Smooth muscle cell (in vitro differentiated cells): ENCODE results near the gene APOA5. TPM values are rescaled to one million over a fixed set of nuclear protein-coding genes. Genes with fewer than 3 reads are reported as not detected.

Source experiments
- DNase-seq: peaks from one replicate; lab custom pipeline; 2025; ENCODE audit not compliant: unreplicated experiment; lab: John Stamatoyannopoulos, UW
- H2AFZ ChIP-seq: fragments of 200-600 bp; sonication (generic); 2 replicates; pipeline ENCODE4 v1.6.0; 2016; ENCODE audit warnings: antibody characterized with exemption, low read depth, mild to moderate bottlenecking
- H3F3A ChIP-seq: fragments of 200-600 bp; sonication (generic); 2 replicates; pipeline ENCODE4 v1.6.0; 2017; ENCODE audit warnings: antibody characterized with exemption, low read depth
- H3K27ac ChIP-seq: fragments of 200-600 bp; sonication (generic); 2 replicates; pipeline ENCODE4 v1.5.1; 2016; ENCODE audit warnings: low read depth, mild to moderate bottlenecking
- H3K27me3 ChIP-seq: fragments of 200-600 bp; sonication (generic); 2 replicates; pipeline ENCODE4 v1.6.1; 2016; ENCODE audit warnings: low read depth, mild to moderate bottlenecking
- H3K36me3 ChIP-seq: fragments of 200-600 bp; sonication (generic); 2 replicates; pipeline ENCODE4 v1.5.1; 2016; ENCODE audit warnings: low read depth
- H3K4me1 ChIP-seq: fragments of 200-600 bp; sonication (generic); 2 replicates; pipeline ENCODE4 v1.5.1; 2016; ENCODE audit warnings: low read depth
- H3K4me2 ChIP-seq: fragments of 200-600 bp; sonication (generic); 2 replicates; pipeline ENCODE4 v1.6.0; 2016; ENCODE audit warnings: mild to moderate bottlenecking
- H3K4me3 ChIP-seq: fragments of 200-600 bp; sonication (generic); 2 replicates; pipeline ENCODE4 v1.5.1; 2016; ENCODE audit warnings: mild to moderate bottlenecking
- H3K79me2 ChIP-seq: fragments of 200-600 bp; sonication (generic); 2 replicates; pipeline ENCODE4 v1.6.0; 2016; ENCODE audit warnings: low read depth, mild to moderate bottlenecking
- H3K9ac ChIP-seq: fragments of 200-600 bp; sonication (generic); 2 replicates; pipeline ENCODE4 v1.6.0; 2016; ENCODE audit warnings: low read depth
- H3K9me3 ChIP-seq: fragments of 200-600 bp; sonication (generic); replicated peaks from 2 replicates; pipeline ENCODE4 v1.5.1; 2016; ENCODE audit warnings: low read depth
- H4K20me1 ChIP-seq: fragments of 200-600 bp; sonication (generic); 2 replicates; pipeline ENCODE4 v1.6.0; 2016; ENCODE audit warnings: low read depth
- WGBS: methylation state at CpG from one replicate; pipeline ENCODE4 v1.1.7; 2016; ENCODE audit warnings: low lambda C conversion rate; 5-methylcytosine and 5-hydroxymethylcytosine counted together
- polyA plus RNA-seq: library from polyadenylated mRNA; unstranded; fragments of >200 nt; fragmentation: Nextera tagmentation; extraction: Ambion mirVana; gene quantifications from 2 replicates; pipeline ENCODE4 v1.2.1, GENCODE V29; 2016
- total RNA-seq: library from RNA; depleted of rRNA; stranded (reverse); fragments of >200 nt; gene quantifications from 2 replicates; pipeline ENCODE4 v1.2.3, GENCODE V29; 2014
- TF ChIP-seq, protein P1 (sequence below): fragments of 200-600 bp; sonication (generic); IDR thresholded peaks from 2 replicates; pipeline ENCODE4 v1.5.1; 2017; ENCODE audit warnings: borderline replicate concordance, mild to moderate bottlenecking, antibody characterized with exemption; ENCODE audit not compliant: insufficient read depth, poor library complexity, severe bottlenecking

APOA5 gene
- total and polyA plus RNA-seq, 2 experiments from 2014 or later = not detected

DNA sequence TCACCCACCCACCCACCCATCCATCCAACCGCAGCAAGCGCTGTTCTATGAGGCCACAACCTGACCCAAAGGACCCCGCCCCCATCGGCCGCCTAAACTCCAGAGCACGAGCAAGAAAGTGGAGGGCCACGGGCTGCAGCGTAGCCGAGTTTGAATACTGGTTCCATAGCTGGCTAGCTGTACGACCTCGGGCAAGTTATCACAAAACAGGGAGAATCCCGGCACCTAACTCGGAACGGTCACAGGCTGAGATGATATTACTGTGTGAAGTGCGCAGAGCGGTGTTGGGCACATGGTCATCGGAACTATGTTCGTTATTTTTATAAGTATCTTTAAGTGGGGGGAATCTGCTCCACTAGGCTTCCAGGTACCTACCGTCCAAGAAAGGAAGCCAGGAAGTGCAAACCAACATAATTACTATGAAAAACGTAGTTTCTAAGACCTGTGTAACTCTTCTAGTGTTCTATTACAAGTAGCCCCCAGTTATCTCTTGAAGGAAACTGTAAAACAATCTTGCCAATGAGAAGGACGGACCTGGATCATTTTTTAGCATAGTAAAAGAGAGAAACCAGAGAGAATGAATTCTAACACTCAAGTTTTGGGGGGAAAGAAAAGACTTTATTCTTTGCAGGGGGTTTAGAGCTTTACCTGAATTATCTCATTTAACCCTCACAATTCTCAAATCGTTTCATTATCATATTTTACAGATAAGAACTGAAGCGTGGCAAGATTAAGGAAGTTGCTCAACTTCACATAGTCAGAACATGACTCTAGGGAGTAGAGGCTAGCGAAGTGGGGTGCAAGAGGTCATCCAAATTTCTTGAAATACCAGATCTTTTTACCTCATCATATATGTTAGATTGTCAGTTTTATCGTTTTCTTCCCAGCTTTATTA lies 18.2 kb downstream of the APOA5 start:
- peak; percentile 53 for DNase-seq
- H3K79me2 ChIP-seq = peaks cover 17% of the 10 kb centered on the region
- WGBS = 7% methylated on average over 24 of the region's 25 CpGs

GRCh38 chr11:116772443-116773202 lies 19.1 kb downstream of the APOA5 start, which contains the start of gene BUD13:
BUD13 (minus strand) TSS chr11:116772987; CDS start chr11:116772964, 23 bp downstream.
- Histone ChIP-seq H3K79me2 (peaks cover 17% of the 10 kb centered on the region), H3F3A (peaks cover 3% of the 10 kb centered on the region), H3K27me3 (no peaks in the 10 kb centered on the region), H3K4me2 (peak within 1 kb of the TSS; percentile 87), H4K20me1 (no peaks in the 10 kb centered on the region), H3K27ac (peak within 1 kb of the TSS; percentile 88), H3K36me3 (peaks cover 6% of the 10 kb centered on the region), H3K9ac (peak within 1 kb of the TSS; percentile 94), H3K4me1 (peaks cover 18% of the 10 kb centered on the region), H3K9me3 (no peaks in the 10 kb centered on the region), H2AFZ (peak within 1 kb of the TSS; percentile 92), H3K4me3 (peak within 1 kb of the TSS; percentile 89)
- WGBS = 2% methylated on average over 58 of the region's 73 CpGs
- TF ChIP-seq, protein P1, sequence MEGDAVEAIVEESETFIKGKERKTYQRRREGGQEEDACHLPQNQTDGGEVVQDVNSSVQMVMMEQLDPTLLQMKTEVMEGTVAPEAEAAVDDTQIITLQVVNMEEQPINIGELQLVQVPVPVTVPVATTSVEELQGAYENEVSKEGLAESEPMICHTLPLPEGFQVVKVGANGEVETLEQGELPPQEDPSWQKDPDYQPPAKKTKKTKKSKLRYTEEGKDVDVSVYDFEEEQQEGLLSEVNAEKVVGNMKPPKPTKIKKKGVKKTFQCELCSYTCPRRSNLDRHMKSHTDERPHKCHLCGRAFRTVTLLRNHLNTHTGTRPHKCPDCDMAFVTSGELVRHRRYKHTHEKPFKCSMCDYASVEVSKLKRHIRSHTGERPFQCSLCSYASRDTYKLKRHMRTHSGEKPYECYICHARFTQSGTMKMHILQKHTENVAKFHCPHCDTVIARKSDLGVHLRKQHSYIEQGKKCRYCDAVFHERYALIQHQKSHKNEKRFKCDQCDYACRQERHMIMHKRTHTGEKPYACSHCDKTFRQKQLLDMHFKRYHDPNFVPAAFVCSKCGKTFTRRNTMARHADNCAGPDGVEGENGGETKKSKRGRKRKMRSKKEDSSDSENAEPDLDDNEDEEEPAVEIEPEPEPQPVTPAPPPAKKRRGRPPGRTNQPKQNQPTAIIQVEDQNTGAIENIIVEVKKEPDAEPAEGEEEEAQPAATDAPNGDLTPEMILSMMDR = no peak
- peak; percentile 57 for DNase-seq

More for the DNA sequence above, 18.2 kb downstream of the APOA5 start:
- peak overlapping the region; percentile 87 for H3K4me2 ChIP-seq
- no peak overlapping the region for H3K27ac ChIP-seq
- no peaks in the 10 kb centered on the region for H3K9me3 ChIP-seq
- H3K4me3 ChIP-seq = peak overlapping the region; percentile 89
- no peaks in the 10 kb centered on the region for H3K27me3 ChIP-seq
- H2AFZ ChIP-seq = peak overlapping the region; percentile 92
- no peaks in the 10 kb centered on the region for H4K20me1 ChIP-seq
- peaks cover 14% of the 10 kb centered on the region for H3K36me3 ChIP-seq
- H3F3A ChIP-seq = peaks cover 3% of the 10 kb centered on the region
- peaks cover 18% of the 10 kb centered on the region for H3K4me1 ChIP-seq
- TF ChIP-seq, protein P1 = no peak
- H3K9ac ChIP-seq = no peak overlapping the region

GRCh38 chr11:116771935-116772334 lies 19.7 kb downstream of the APOA5 start:
- H3K27me3 ChIP-seq = no peaks in the 10 kb centered on the region
- peaks cover 18% of the 10 kb centered on the region for H3K4me1 ChIP-seq
- peak overlapping the region; percentile 92 for H2AFZ ChIP-seq
- H4K20me1 ChIP-seq = no peaks in the 10 kb centered on the region
- H3K36me3 ChIP-seq = peaks cover 6% of the 10 kb centered on the region
- H3K9me3 ChIP-seq = no peaks in the 10 kb centered on the region
- peaks cover 17% of the 10 kb centered on the region for H3K79me2 ChIP-seq
- H3K4me2 ChIP-seq = peak overlapping the region; percentile 87
- peak overlapping the region; percentile 88 for H3K27ac ChIP-seq
- whole genome bisulfite sequencing = 22% methylated on average over 2 of the region's 2 CpGs
- H3K4me3 ChIP-seq = peak overlapping the region; percentile 89
- H3K9ac ChIP-seq = peak overlapping the region; percentile 94
- DNase-seq = no peak
- TF ChIP-seq, protein P1 = no peak
- H3F3A ChIP-seq = peaks cover 3% of the 10 kb centered on the region
